HEK293T (cell line): ENCODE data around the gene AP1G1.

Experiments used
- BHLHE40 ChIP-seq: fragments of 450-650 bp; IDR thresholded peaks from 2 replicates; pipeline ENCODE4 v1.6.1; 2016; ENCODE audit warnings: mild to moderate bottlenecking, moderate library complexity, borderline replicate concordance
- ELF4 ChIP-seq: fragments of 450-650 bp; IDR thresholded peaks from 2 replicates; pipeline ENCODE4 v1.6.1; 2017; ENCODE audit warnings: antibody characterized with exemption
- FOXK2 ChIP-seq: fragments of 450-650 bp; IDR thresholded peaks from 2 replicates; pipeline ENCODE4 v1.6.1; 2016; ENCODE audit warnings: mild to moderate bottlenecking
- L3MBTL2 ChIP-seq: fragments of 450-650 bp; conservative IDR thresholded peaks from 2 replicates; pipeline ENCODE4 v1.6.1; 2016; ENCODE audit warnings: mild to moderate bottlenecking
- LEF1 ChIP-seq: fragments of 450-650 bp; IDR thresholded peaks from 2 replicates; pipeline ENCODE4 v1.6.1; 2017; ENCODE audit warnings: mild to moderate bottlenecking, borderline replicate concordance
- SP1 ChIP-seq: fragments of 450-650 bp; IDR thresholded peaks from 2 replicates; pipeline ENCODE4 v1.6.1; 2017
- SUZ12 ChIP-seq: fragments of 450-650 bp; IDR thresholded peaks from 2 replicates; pipeline ENCODE4 v1.6.1; 2016; ENCODE audit warnings: mild to moderate bottlenecking
- TARDBP ChIP-seq: fragments of 450-650 bp; IDR thresholded peaks from 2 replicates; pipeline ENCODE4 v1.6.1; 2016
- ZNF384 ChIP-seq: fragments of 450-650 bp; IDR thresholded peaks from 2 replicates; pipeline ENCODE4 v1.6.1; 2016

GRCh38 chr16:71784093-71784492, 24.5 kb downstream of the AP1G1 start:
- no peak for TF ChIP-seq SUZ12
- no peak for TF ChIP-seq SP1
- no peak for TF ChIP-seq TARDBP
- no peak for TF ChIP-seq ELF4
- TF ChIP-seq BHLHE40, result no peak
- no peak for TF ChIP-seq ZNF384
- no peak for TF ChIP-seq FOXK2
- TF ChIP-seq LEF1, result no peak
- TF ChIP-seq L3MBTL2, result no peak
